NCI-H524 treated with DMSO at 0.1 percent for 48 hours (cell line): ENCODE measurements around the gene YBX2.
"Not testable (repeated sequence)": the region's sequence is repeated elsewhere in the genome, so short reads cannot be mapped to it uniquely, and the experiment has no call there.

ENCODE experiments used
- DNase-seq: peaks from one replicate; lab custom pipeline; 2025; lab: John Stamatoyannopoulos, UW

Gene YBX2

GRCh38 chr17:7262935-7263800, 31.3 kb downstream of the YBX2 start:
- DNase-seq, result no peak

GRCh38 chr17:7262192-7262934, 32.1 kb downstream of the YBX2 start, which contains the start of gene CLDN7:
TSS of gene CLDN7 (minus strand) at chr17:7262478. CDS start at chr17:7262043, 435 bp downstream.
- no peak for DNase-seq

- DNase-seq, result no peak
These were observed 32.9 kb downstream of the YBX2 start for GRCh38 chr17:7261379-7262191.

GRCh38 chr17:7260651-7261378, 33.6 kb downstream of the YBX2 start:
- no peak for DNase-seq

GRCh38 chr17:7260151-7260550, 34.3 kb downstream of the YBX2 start:
- no peak for DNase-seq

- DNase-seq, result no peak
These were observed 34.9 kb downstream of the YBX2 start for GRCh38 chr17:7259555-7259889.

GRCh38 chr17:7258731-7259554, 35.5 kb downstream of the YBX2 start:
- DNase-seq, result no peak

GRCh38 chr17:7256766-7257456, 37.5 kb downstream of the YBX2 start:
- DNase-seq, result no peak

GRCh38 chr17:7254511-7254910, 39.9 kb downstream of the YBX2 start:
- no peak for DNase-seq

- no peak for DNase-seq
These were observed 41.4 kb downstream of the YBX2 start for GRCh38 chr17:7253082-7253481.

GRCh38 chr17:7252176-7253043, 42.0 kb downstream of the YBX2 start, which contains the start of gene ELP5:
TSS of gene ELP5 (plus strand) at chr17:7252215. CDS start at chr17:7252551, 336 bp downstream.
- peak; percentile 62 for DNase-seq

GRCh38 chr17:7251661-7252175, 42.7 kb downstream of the YBX2 start, which contains the start of gene CTDNEP1:
TSS of gene CTDNEP1 (minus strand) at chr17:7251734. CDS start at chr17:7251296, 438 bp downstream.
- peak; percentile 83 for DNase-seq

- DNase-seq, result no peak
These were observed 43.5 kb downstream of the YBX2 start for GRCh38 chr17:7250695-7251627.

GRCh38 chr17:7249830-7250229, 44.6 kb downstream of the YBX2 start:
- DNase-seq, result no peak

GRCh38 chr17:7249214-7249613, 45.2 kb downstream of the YBX2 start:
- DNase-seq, result no peak

GRCh38 chr17:7248796-7249195, 45.6 kb downstream of the YBX2 start:
- DNase-seq, result no peak

GRCh38 chr17:7246779-7247178, 47.7 kb downstream of the YBX2 start:
- no peak for DNase-seq

- DNase-seq, result not testable (repeated sequence)
These were observed 50.6 kb downstream of the YBX2 start for GRCh38 chr17:7243838-7244237.
